MCF 10A (cell line): ENCODE results near the gene RAI1. TPM values are rescaled to one million over a fixed set of nuclear protein-coding genes. Genes with fewer than 3 reads are reported as not detected.

Experiments used
- BruUV-seq: library from RNA; stranded (reverse); fragments of 400-500 nt; replicated peaks from 2 replicates; lab custom pipeline; 2021; lab: Mats Ljungman, UMichigan
- CTCF ChIA-PET: fragments of 300-600 bp; sonication (Branson Sonifier 250); formaldehyde crosslinking; extraction: SDS; loops from one replicate; lab custom pipeline; 2021; ENCODE audit warnings: antibody characterized with exemption, inconsistent platforms; lab: Yijun Ruan, JAX
- POLR2A ChIA-PET: fragments of 300-600, 350-650 bp; sonication (Branson Sonifier 250); formaldehyde crosslinking; extraction: SDS; loops from one replicate; lab custom pipeline; 2020; ENCODE audit warnings: antibody characterized with exemption, inconsistent platforms; lab: Yijun Ruan, JAX
- DNase-seq: peaks from one replicate; pipeline ENCODE4 v3.0.0-alpha.2; 2018; ENCODE audit not compliant: unreplicated experiment
- H3K27ac Mint-ChIP-seq: one replicate; pipeline ENCODE4 v1.8.0; 2022; ENCODE audit warnings: mild to moderate bottlenecking, low read depth, mixed read lengths; ENCODE audit not compliant: unreplicated experiment
- H3K27me3 Mint-ChIP-seq: one replicate; pipeline ENCODE4 v1.8.0; 2022; ENCODE audit warnings: mixed read lengths; ENCODE audit not compliant: insufficient read depth, unreplicated experiment
- H3K36me3 Mint-ChIP-seq: one replicate; pipeline ENCODE4 v1.8.0; 2022; ENCODE audit warnings: mild to moderate bottlenecking, moderate library complexity, mixed read lengths; ENCODE audit not compliant: insufficient read depth, unreplicated experiment
- H3K4me1 Mint-ChIP-seq: one replicate; pipeline ENCODE4 v1.8.0; 2022; ENCODE audit warnings: mixed read lengths; ENCODE audit not compliant: insufficient read depth, unreplicated experiment
- H3K4me3 Mint-ChIP-seq: one replicate; pipeline ENCODE4 v1.8.0; 2022; ENCODE audit warnings: mild to moderate bottlenecking, moderate library complexity, mixed read lengths; ENCODE audit not compliant: unreplicated experiment
- H3K9me3 Mint-ChIP-seq: one replicate; pipeline ENCODE4 v1.8.0; 2022; ENCODE audit warnings: mixed read lengths; ENCODE audit not compliant: unreplicated experiment
- intact Hi-C: fragments of 100-400 bp; cut with micrococcal nuclease; formaldehyde crosslinking; loops from 2 replicates; pipeline ENCODE4 v1.14.1; 2022
- total RNA-seq: library from RNA; stranded (reverse); gene quantifications from 2 replicates; pipeline ENCODE4 v1.2.3, GENCODE V29; 2022
- TF ChIP-seq, protein P1 (sequence below): fragments of 200-600 bp; IDR thresholded peaks from one replicate; pipeline ENCODE4 v1.8.0; 2022; ENCODE audit warnings: antibody characterized with exemption, mild to moderate bottlenecking; ENCODE audit not compliant: unreplicated experiment

RAI1 gene
- total RNA-seq, 1 experiment from 2014 or later, result 30.4 TPM

GRCh38 chr17:17792037-17792550 lies 110.8 kb downstream of the RAI1 start:
- CTCF ChIA-PET, result no interaction called here

DNA sequence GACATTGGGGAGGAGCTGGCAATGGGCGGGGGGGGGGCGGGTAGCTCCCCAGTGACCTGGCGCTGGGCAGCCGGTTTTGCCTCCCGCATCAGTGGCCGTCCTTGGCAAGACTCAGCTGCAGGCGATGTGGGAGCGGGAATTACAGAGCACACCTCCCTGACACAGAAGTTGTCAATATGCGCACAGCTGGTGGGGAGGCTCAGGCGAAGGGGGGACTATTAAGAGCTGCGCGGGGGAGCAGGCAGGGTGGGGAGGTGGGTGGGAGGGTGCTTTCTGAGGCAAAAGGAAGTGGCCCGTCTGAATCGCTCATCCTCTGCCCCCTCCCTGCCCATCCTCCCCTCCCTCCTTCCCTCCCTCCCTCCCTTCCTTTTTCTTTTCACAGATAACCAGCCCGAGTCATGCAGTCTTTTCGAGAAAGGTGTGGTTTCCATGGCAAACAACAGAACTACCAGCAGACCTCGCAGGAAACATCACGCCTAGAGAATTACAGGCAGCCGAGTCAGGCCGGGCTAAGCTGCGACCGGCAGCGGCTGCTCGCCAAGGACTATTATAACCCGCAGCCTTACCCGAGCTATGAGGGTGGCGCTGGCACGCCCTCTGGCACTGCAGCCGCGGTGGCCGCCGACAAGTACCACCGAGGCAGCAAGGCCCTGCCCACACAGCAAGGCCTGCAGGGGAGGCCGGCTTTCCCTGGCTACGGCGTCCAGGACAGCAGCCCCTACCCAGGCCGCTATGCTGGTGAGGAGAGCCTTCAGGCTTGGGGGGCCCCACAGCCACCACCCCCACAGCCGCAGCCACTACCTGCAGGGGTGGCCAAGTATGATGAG lies 111.5 kb downstream of the RAI1 start:
- peaks cover 27% of the 10 kb centered on the region for H3K36me3 Mint-ChIP-seq
- TF ChIP-seq, protein P1, sequence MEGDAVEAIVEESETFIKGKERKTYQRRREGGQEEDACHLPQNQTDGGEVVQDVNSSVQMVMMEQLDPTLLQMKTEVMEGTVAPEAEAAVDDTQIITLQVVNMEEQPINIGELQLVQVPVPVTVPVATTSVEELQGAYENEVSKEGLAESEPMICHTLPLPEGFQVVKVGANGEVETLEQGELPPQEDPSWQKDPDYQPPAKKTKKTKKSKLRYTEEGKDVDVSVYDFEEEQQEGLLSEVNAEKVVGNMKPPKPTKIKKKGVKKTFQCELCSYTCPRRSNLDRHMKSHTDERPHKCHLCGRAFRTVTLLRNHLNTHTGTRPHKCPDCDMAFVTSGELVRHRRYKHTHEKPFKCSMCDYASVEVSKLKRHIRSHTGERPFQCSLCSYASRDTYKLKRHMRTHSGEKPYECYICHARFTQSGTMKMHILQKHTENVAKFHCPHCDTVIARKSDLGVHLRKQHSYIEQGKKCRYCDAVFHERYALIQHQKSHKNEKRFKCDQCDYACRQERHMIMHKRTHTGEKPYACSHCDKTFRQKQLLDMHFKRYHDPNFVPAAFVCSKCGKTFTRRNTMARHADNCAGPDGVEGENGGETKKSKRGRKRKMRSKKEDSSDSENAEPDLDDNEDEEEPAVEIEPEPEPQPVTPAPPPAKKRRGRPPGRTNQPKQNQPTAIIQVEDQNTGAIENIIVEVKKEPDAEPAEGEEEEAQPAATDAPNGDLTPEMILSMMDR, result no peak
- ChIA-PET CTCF (no interaction called here), POLR2A (no interaction called here)
- H3K27ac Mint-ChIP-seq, result no peak overlapping the region
- no peaks in the 10 kb centered on the region for H3K4me1 Mint-ChIP-seq
- intact Hi-C loops, result no loop called here
- no peaks in the 10 kb centered on the region for H3K9me3 Mint-ChIP-seq
- no TSS peak for BruUV-seq
- no peak for DNase-seq
- H3K27me3 Mint-ChIP-seq, result no peaks in the 10 kb centered on the region
- H3K4me3 Mint-ChIP-seq, result no peak overlapping the region

More at GRCh38 chr17:17792037-17792550, 110.8 kb downstream of the RAI1 start:
- peaks cover 24% of the 10 kb centered on the region for H3K36me3 Mint-ChIP-seq
- intact Hi-C loops, result no loop called here
- POLR2A ChIA-PET, result no interaction called here
- no peaks in the 10 kb centered on the region for H3K27me3 Mint-ChIP-seq
- DNase-seq, result no peak
- H3K4me3 Mint-ChIP-seq, result no peak overlapping the region
- no peaks in the 10 kb centered on the region for H3K9me3 Mint-ChIP-seq
- TF ChIP-seq, protein P1, result no peak
- H3K4me1 Mint-ChIP-seq, result no peaks in the 10 kb centered on the region
- no TSS peak for BruUV-seq
- H3K27ac Mint-ChIP-seq, result no peak overlapping the region

DNA sequence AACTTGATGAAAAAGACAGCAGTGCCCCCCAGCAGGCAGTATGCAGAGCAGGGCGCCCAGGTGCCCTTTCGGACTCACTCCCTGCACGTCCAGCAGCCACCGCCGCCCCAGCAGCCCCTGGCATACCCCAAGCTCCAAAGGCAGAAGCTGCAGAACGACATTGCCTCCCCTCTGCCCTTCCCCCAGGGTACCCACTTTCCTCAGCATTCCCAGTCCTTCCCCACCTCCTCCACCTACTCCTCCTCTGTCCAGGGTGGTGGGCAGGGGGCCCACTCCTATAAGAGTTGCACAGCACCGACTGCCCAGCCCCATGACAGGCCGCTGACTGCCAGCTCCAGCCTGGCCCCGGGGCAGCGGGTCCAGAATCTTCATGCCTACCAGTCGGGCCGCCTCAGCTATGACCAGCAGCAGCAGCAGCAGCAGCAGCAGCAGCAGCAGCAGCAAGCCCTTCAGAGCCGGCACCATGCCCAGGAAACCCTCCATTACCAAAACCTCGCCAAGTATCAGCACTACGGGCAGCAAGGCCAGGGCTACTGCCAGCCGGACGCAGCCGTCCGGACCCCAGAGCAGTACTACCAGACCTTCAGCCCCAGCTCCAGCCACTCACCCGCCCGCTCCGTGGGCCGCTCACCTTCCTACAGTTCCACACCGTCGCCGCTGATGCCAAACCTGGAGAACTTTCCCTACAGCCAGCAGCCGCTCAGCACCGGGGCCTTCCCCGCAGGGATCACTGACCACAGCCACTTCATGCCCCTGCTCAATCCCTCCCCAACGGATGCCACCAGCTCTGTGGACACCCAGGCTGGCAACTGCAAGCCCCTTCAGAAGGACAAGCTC lies 112.3 kb downstream of the RAI1 start:
- BruUV-seq, result no TSS peak
- no peak for DNase-seq
- intact Hi-C loops, result no loop called here
- Mint-ChIP-seq H3K4me3 (no peak overlapping the region), H3K27ac (no peak overlapping the region), H3K4me1 (no peaks in the 10 kb centered on the region), H3K36me3 (peaks cover 29% of the 10 kb centered on the region), H3K27me3 (no peaks in the 10 kb centered on the region), H3K9me3 (no peaks in the 10 kb centered on the region)
- TF ChIP-seq, protein P1, result no peak
- ChIA-PET CTCF (no interaction called here), POLR2A (no interaction called here)

DNA sequence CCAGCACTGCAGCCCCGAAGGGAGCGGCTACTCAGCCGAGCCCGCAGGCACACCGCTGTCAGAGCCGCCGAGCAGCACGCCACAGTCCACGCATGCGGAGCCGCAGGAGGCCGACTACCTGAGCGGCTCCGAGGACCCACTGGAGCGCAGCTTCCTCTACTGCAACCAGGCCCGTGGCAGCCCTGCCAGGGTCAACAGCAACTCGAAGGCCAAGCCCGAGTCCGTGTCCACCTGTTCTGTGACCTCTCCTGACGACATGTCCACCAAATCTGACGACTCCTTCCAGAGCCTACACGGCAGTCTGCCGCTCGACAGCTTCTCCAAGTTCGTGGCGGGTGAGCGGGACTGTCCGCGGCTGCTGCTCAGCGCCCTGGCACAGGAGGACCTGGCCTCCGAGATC lies 113.1 kb downstream of the RAI1 start:
- Mint-ChIP-seq H3K36me3 (peaks cover 25% of the 10 kb centered on the region), H3K9me3 (no peaks in the 10 kb centered on the region), H3K27me3 (no peaks in the 10 kb centered on the region), H3K4me1 (no peaks in the 10 kb centered on the region), H3K4me3 (no peak overlapping the region), H3K27ac (no peak overlapping the region)
- BruUV-seq, result TSS peak; percentile 9
- TF ChIP-seq, protein P1, result no peak
- intact Hi-C loops, result no loop called here
- ChIA-PET CTCF (interaction anchor here (0.6 to 0.7 kb wide), 2 partner anchors 10 to 20 kb away, joined by 3 to 4 read pairs; no protein-coding TSS in a partner anchor), POLR2A (no interaction called here)
- no peak for DNase-seq
